IMR-90 (cell line): ENCODE data around the gene PEA15. TPM values are rescaled to one million over a fixed set of nuclear protein-coding genes. Genes with fewer than 3 reads are reported as not detected.

Experiments used
- ATAC-seq: fragments of 200-7000 bp; cut with Tn5 transposase; 2 replicates; pipeline ENCODE4 v1.9.1; 2020; ENCODE audit warnings: low read depth, mild to moderate bottlenecking, moderate library complexity
- BruUV-seq: library from RNA; stranded (reverse); fragments of 400-500 nt; replicated peaks from 2 replicates; lab custom pipeline; 2021; lab: Mats Ljungman, UMichigan
- CTCF ChIA-PET: fragments of 300-600 bp; formaldehyde crosslinking; extraction: SDS; loops from one replicate; lab custom pipeline; 2021; ENCODE audit warnings: antibody characterized with exemption; lab: Yijun Ruan, JAX
- POLR2A ChIA-PET: fragments of 300-600 bp; sonication (Branson Sonifier 250); formaldehyde crosslinking; loops from one replicate; lab custom pipeline; 2022; ENCODE audit warnings: antibody characterized with exemption; ENCODE audit not compliant: unreplicated experiment; lab: Charles Lee
- DNase-seq: peaks from one replicate; pipeline ENCODE4 v3.0.0; 2013
- H2AFZ ChIP-seq: replicated peaks from 2 replicates; pipeline ENCODE3; 2013; ENCODE audit warnings: low read length, mild to moderate bottlenecking; ENCODE audit not compliant: poor library complexity
- H2AK5ac ChIP-seq: 2 replicates; pipeline ENCODE4 v1.6.1; 2013; ENCODE audit warnings: low read depth, low read length, inconsistent platforms
- H2AK9ac ChIP-seq: replicated peaks from 2 replicates; pipeline ENCODE3; 2013; ENCODE audit warnings: mild to moderate bottlenecking, low read depth, low read length, moderate library complexity; ENCODE audit not compliant: poor library complexity
- H2BK120ac ChIP-seq: 2 replicates; pipeline ENCODE4 v1.6.1; 2013; ENCODE audit warnings: low read depth, low read length, inconsistent platforms
- H2BK15ac ChIP-seq: 3 replicates; pipeline ENCODE4 v1.6.1; 2013; ENCODE audit warnings: low read depth, low read length, inconsistent platforms
- H2BK20ac ChIP-seq: 2 replicates; pipeline ENCODE4 v1.6.1; 2013; ENCODE audit warnings: low read depth, mild to moderate bottlenecking, inconsistent platforms, low read length, moderate library complexity
- H2BK5ac ChIP-seq: 2 replicates; pipeline ENCODE4 v1.6.1; 2013; ENCODE audit warnings: mild to moderate bottlenecking, low read depth, low read length, inconsistent platforms; ENCODE audit not compliant: poor library complexity, severe bottlenecking
- H3K14ac ChIP-seq: replicated peaks from 2 replicates; pipeline ENCODE4 v1.6.1; 2013; ENCODE audit warnings: low read depth, low read length, inconsistent platforms
- H3K18ac ChIP-seq: 2 replicates; pipeline ENCODE4 v1.6.1; 2013; ENCODE audit warnings: low read depth, low read length, control low read depth
- H3K23ac ChIP-seq: 2 replicates; pipeline ENCODE4 v1.6.1; 2013; ENCODE audit warnings: low read depth, low read length, inconsistent platforms
- H3K27ac ChIP-seq: 2 replicates; pipeline ENCODE4 v1.5.1; 2013; ENCODE audit warnings: mild to moderate bottlenecking, control low read depth, low read length; ENCODE audit not compliant: insufficient read depth
- H3K27me3 ChIP-seq: 2 replicates; pipeline ENCODE4 v1.6.1; 2013; ENCODE audit warnings: low read length; ENCODE audit not compliant: control insufficient read depth, insufficient read depth
- H3K36me3 ChIP-seq: 2 replicates; pipeline ENCODE4 v1.6.1; 2013; ENCODE audit warnings: low read length, mixed read lengths; ENCODE audit not compliant: control insufficient read depth, insufficient read depth
- H3K4ac ChIP-seq: 2 replicates; pipeline ENCODE4 v1.6.1; 2013; ENCODE audit warnings: low read depth, low read length, inconsistent platforms
- H3K4me1 ChIP-seq: 2 replicates; pipeline ENCODE4 v1.6.1; 2013; ENCODE audit warnings: low read length, mixed read lengths; ENCODE audit not compliant: control insufficient read depth, insufficient read depth
- H3K4me2 ChIP-seq: 2 replicates; pipeline ENCODE4 v1.6.1; 2013; ENCODE audit warnings: low read depth, mild to moderate bottlenecking, control low read depth, low read length, moderate library complexity
- H3K4me3 ChIP-seq: 2 replicates; pipeline ENCODE4 v1.5.1; 2013; ENCODE audit warnings: low read depth, mild to moderate bottlenecking, control low read depth, low read length, moderate library complexity; ENCODE audit not compliant: insufficient read depth
- H3K56ac ChIP-seq: 2 replicates; pipeline ENCODE4 v1.6.1; 2013; ENCODE audit warnings: low read length, inconsistent platforms; ENCODE audit not compliant: insufficient read depth; ENCODE audit errors: extremely low read depth
- H3K79me1 ChIP-seq, 2 experiments: 2 replicates each; pipeline ENCODE4 v1.6.1; 2013; ENCODE audit warnings: low read length in 2 of 2, inconsistent platforms in 1 of 2, low read depth in 1 of 2
- H3K9ac ChIP-seq: 2 replicates; pipeline ENCODE4 v1.6.1; 2013; ENCODE audit warnings: low read depth, low read length, control low read depth
- H3K9me1 ChIP-seq: 2 replicates; pipeline ENCODE4 v1.6.1; 2013; ENCODE audit warnings: low read length, inconsistent platforms; ENCODE audit not compliant: insufficient read depth
- H3K9me3 ChIP-seq: 2 replicates; pipeline ENCODE4 v1.6.1; 2013; ENCODE audit warnings: low read length; ENCODE audit not compliant: control insufficient read depth, insufficient read depth
- H4K20me1 ChIP-seq: 2 replicates; pipeline ENCODE4 v1.6.1; 2013; ENCODE audit warnings: low read length, inconsistent platforms; ENCODE audit not compliant: insufficient read depth
- H4K5ac ChIP-seq: 2 replicates; pipeline ENCODE4 v1.6.1; 2013; ENCODE audit warnings: mild to moderate bottlenecking, low read depth, low read length, control low read depth
- H4K8ac ChIP-seq, 2 experiments: 2 replicates each; pipeline ENCODE4 v1.6.1; 2013; ENCODE audit warnings: low read depth in 2 of 2, low read length in 2 of 2, control low read depth in 1 of 2, inconsistent platforms in 1 of 2
- H4K91ac ChIP-seq: 2 replicates; pipeline ENCODE4 v1.6.1; 2013; ENCODE audit warnings: low read depth, low read length, inconsistent platforms; ENCODE audit not compliant: insufficient read depth
- CEBPB ChIP-seq: IDR thresholded peaks from 2 replicates; pipeline ENCODE4 v1.6.1; 2012; ENCODE audit warnings: low read depth, low read length, improper control_type of control experiment
- FOS ChIP-seq: fragments of 150-350 bp; IDR thresholded peaks from 2 replicates; pipeline ENCODE4 v1.6.1; 2016; ENCODE audit warnings: low read depth, low read length
- MAFK ChIP-seq: IDR thresholded peaks from 2 replicates; pipeline ENCODE4 v1.6.1; 2012; ENCODE audit warnings: low read depth, low read length, improper control_type of control experiment
- MAZ ChIP-seq: IDR thresholded peaks from 2 replicates; pipeline ENCODE4 v1.6.1; 2012; ENCODE audit warnings: low read depth, mild to moderate bottlenecking, low read length, improper control_type of control experiment, moderate library complexity, borderline replicate concordance
- MXI1 ChIP-seq: IDR thresholded peaks from 2 replicates; pipeline ENCODE4 v1.6.1; 2012; ENCODE audit warnings: low read depth, mild to moderate bottlenecking, low read length, moderate library complexity, borderline replicate concordance
- NFE2L2 ChIP-seq: fragments of 150-350 bp; IDR thresholded peaks from 2 replicates; pipeline ENCODE4 v1.6.1; 2016; ENCODE audit warnings: low read depth, mild to moderate bottlenecking, low read length
- POLR2A ChIP-seq: IDR thresholded peaks from 2 replicates; pipeline ENCODE4 v1.6.1; 2012; ENCODE audit warnings: mild to moderate bottlenecking, low read depth, low read length
- RAD21 ChIP-seq: IDR thresholded peaks from 2 replicates; pipeline ENCODE4 v1.6.1; 2012; ENCODE audit warnings: low read length, improper control_type of control experiment
- RCOR1 ChIP-seq: IDR thresholded peaks from 2 replicates; pipeline ENCODE4 v1.6.1; 2012; ENCODE audit warnings: mild to moderate bottlenecking, low read length, improper control_type of control experiment; ENCODE audit not compliant: insufficient replicate concordance
- RFX5 ChIP-seq: IDR thresholded peaks from 2 replicates; pipeline ENCODE4 v1.8.0; 2012; ENCODE audit warnings: low read depth, mild to moderate bottlenecking, low read length, moderate library complexity
- SMC3 ChIP-seq: fragments of 150-350 bp; IDR thresholded peaks from 2 replicates; pipeline ENCODE4 v1.6.1; 2016; ENCODE audit warnings: low read depth, mild to moderate bottlenecking, antibody characterized with exemption, low read length, moderate library complexity
- WGBS, 2 experiments: methylation state at CpG; one replicate each; pipeline versions ENCODE4 v1.1.5 to v1.1.7; 2013; ENCODE audit warnings: missing lambda C conversion rate in 2 of 2; ENCODE audit not compliant: insufficient read length in 1 of 2; ENCODE audit errors: extremely low coverage in 2 of 2; 5-methylcytosine and 5-hydroxymethylcytosine counted together
- dilution Hi-C: fragments of 300-500 bp; cut with HindIII; formaldehyde crosslinking; loops from one replicate; pipeline ENCODE4 v1.14.3; 2018; ENCODE audit warnings: low sequenced_read_pairs; ENCODE audit not compliant: unreplicated experiment
- in situ Hi-C: fragments of 300-500 bp; cut with MboI; formaldehyde crosslinking; loops from 3 replicates; pipeline ENCODE4 v1.14.3; 2019; ENCODE audit warnings: low sequenced_read_pairs, inconsistent platforms, mixed read lengths
- intact Hi-C: fragments of 100-400 bp; cut with micrococcal nuclease; formaldehyde crosslinking; loops from 2 replicates; pipeline ENCODE4 v1.10.0; 2022
- polyA plus RNA-seq, 3 experiments: library from polyadenylated mRNA; depleted of rRNA; stranded (reverse); fragments of >200 nt; gene quantifications; 2 replicates each; pipeline ENCODE4 v1.2.3, GENCODE V29; 2012; ENCODE audit warnings: low replicate concordance in 1 of 3
- total RNA-seq: library from RNA; depleted of rRNA; stranded (reverse); fragments of >200 nt; gene quantifications from 2 replicates; pipeline ENCODE4 v1.2.3, GENCODE V29; 2012
- TF ChIP-seq, protein P1 (sequence below): fragments of 150-350 bp; IDR thresholded peaks from 2 replicates; pipeline ENCODE4 v1.6.1; 2016; ENCODE audit warnings: low read depth, mild to moderate bottlenecking, low read length, moderate library complexity, borderline replicate concordance
- TF ChIP-seq, protein P2 (sequence below): fragments of 150-350 bp; IDR thresholded peaks from 2 replicates; pipeline ENCODE4 v1.6.1; 2017; ENCODE audit warnings: mild to moderate bottlenecking, antibody characterized with exemption, low read length, low read depth

PEA15 gene
- total and polyA plus RNA-seq, 2 of the 4 experiments (the other 2 are of a cell fraction): 296 to 754 TPM

DNA sequence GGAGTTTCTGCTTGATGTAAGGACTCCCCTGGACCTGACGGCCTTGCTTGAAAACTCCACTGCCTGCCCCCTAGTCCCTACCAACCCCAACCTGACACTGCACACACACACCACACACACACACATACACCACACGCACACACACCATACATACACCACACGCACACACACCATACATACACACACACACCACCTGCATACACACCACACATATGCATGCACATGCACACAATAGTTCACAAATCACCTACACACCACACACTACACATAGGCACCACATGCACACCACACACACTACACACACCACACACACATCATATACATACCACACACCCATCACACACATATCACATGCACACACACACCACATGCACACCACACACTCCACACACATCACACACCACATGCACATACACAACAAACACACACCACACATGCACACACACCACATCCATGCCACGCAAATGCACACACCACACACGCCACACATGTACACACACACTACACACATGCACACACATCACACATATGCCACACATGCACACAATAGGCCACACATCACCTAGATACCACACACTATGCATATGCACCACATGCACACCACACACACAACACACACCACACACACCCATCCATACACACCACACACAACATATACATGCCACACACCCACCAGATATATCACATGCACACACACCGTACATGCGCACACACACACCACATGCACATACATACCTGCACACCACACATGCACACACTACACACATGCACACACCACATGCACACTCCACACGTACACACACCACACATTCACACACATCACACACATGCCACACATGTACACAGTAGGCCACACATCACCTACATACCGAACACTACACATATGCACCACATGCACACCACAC is 11.1 kb upstream of the PEA15 start (continued):
- TF ChIP-seq, protein P1, sequence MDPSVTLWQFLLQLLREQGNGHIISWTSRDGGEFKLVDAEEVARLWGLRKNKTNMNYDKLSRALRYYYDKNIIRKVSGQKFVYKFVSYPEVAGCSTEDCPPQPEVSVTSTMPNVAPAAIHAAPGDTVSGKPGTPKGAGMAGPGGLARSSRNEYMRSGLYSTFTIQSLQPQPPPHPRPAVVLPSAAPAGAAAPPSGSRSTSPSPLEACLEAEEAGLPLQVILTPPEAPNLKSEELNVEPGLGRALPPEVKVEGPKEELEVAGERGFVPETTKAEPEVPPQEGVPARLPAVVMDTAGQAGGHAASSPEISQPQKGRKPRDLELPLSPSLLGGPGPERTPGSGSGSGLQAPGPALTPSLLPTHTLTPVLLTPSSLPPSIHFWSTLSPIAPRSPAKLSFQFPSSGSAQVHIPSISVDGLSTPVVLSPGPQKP: no peak
- TF ChIP-seq CEBPB: no peak
- no peak for TF ChIP-seq RAD21

DNA sequence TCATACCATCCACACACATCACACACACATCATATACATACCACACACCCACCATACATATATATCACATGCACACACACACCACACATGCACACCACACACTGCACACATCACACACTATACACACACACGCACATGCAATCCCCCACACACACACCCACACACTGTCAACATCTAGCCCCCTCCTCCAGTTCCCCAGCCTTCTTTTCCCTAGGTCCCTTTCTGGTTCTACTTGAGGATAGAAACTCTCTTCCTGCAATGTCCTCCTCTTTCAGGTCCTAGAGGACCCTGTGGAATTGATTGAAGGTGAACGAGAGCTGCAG is 10.5 kb upstream of the PEA15 start:
- Histone ChIP-seq H3K4me3 (no peak overlapping the region), H2BK15ac (no peak overlapping the region), H3K27me3 (peaks cover 3% of the 10 kb centered on the region; the same call in 1 of the 2 replicates), H3K18ac (no peak overlapping the region), H4K20me1 (no peaks in the 10 kb centered on the region), H3K79me1 (no peaks in the 10 kb centered on the region), H3K4me1 (peaks cover 4% of the 10 kb centered on the region), H2AFZ (peak overlapping the region; percentile 35), H2AK9ac (peak overlapping the region; percentile 57), H4K5ac (no peak overlapping the region), H3K36me3 (no peaks in the 10 kb centered on the region), H3K56ac (no peak overlapping the region), H3K14ac (no peak overlapping the region), H3K9me1 (peaks cover 10% of the 10 kb centered on the region; the same call in 1 of the 2 replicates), H2BK5ac (peak overlapping the region; percentile 60), H3K9me3 (no peaks in the 10 kb centered on the region), H3K27ac (no peak overlapping the region), H2BK120ac (no peak overlapping the region), H4K91ac (no peak overlapping the region), H3K9ac (no peak overlapping the region), H3K23ac (no peak overlapping the region), H3K4ac (no peak overlapping the region), H2AK5ac (0 out of 2 replicates have a peak overlapping the region, but pooled peaks have one; percentile 9), H2BK20ac (no peak overlapping the region), H4K8ac (no peak overlapping the region), H3K4me2 (no peak overlapping the region)
- ATAC-seq (no peak), DNase-seq (no peak)
- in situ Hi-C loops (loop anchor here (25.0 kb wide), 1 partner anchor 418 kb away; no protein-coding TSS in a partner anchor), intact Hi-C loops (loop anchor here (5.0 kb wide), 1 partner anchor 53 kb away; no protein-coding TSS in a partner anchor), dilution Hi-C loops (no loop called here)
- no TSS peak for BruUV-seq
- no CpG with 5 or more reads among the region's 2 CpGs for WGBS, 2 experiments
- POLR2A ChIA-PET: no interaction called here
- CTCF ChIA-PET: no interaction called here
- no peak for TF ChIP-seq RCOR1
- no peak for TF ChIP-seq POLR2A
- TF ChIP-seq CEBPB: no peak
- TF ChIP-seq FOS: no peak
- no peak for TF ChIP-seq RAD21
- TF ChIP-seq, protein P2, sequence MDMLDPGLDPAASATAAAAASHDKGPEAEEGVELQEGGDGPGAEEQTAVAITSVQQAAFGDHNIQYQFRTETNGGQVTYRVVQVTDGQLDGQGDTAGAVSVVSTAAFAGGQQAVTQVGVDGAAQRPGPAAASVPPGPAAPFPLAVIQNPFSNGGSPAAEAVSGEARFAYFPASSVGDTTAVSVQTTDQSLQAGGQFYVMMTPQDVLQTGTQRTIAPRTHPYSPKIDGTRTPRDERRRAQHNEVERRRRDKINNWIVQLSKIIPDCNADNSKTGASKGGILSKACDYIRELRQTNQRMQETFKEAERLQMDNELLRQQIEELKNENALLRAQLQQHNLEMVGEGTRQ: no peak
- TF ChIP-seq, protein P1: no peak
- no peak for TF ChIP-seq NFE2L2
- TF ChIP-seq MAFK: no peak
- TF ChIP-seq MAZ: no peak
- no peak for TF ChIP-seq MXI1
- TF ChIP-seq SMC3: no peak
- TF ChIP-seq RFX5: no peak
